Stomach smooth muscle (tissue), 2 donors: Measurements from ENCODE around the gene PLPPR4.
"Not testable (repeated sequence)": the region's sequence is repeated elsewhere in the genome, so short reads cannot be mapped to it uniquely, and the experiment has no call there.

ENCODE experiments used
- H3K27ac ChIP-seq: one replicate; pipeline ENCODE4 v1.7.0; 2013; ENCODE audit warnings: mild to moderate bottlenecking, low read length, inconsistent platforms
- H3K27me3 ChIP-seq, 2 donors: one replicate each; pipeline ENCODE4 v1.7.0; 2013; ENCODE audit warnings: low read length in 2 of 2; ENCODE audit not compliant: insufficient read depth in 2 of 2, control insufficient read depth in 1 of 2
- H3K36me3 ChIP-seq, 2 donors: one replicate each; pipeline ENCODE4 v1.7.0; 2013; ENCODE audit warnings: low read length in 2 of 2; ENCODE audit not compliant: control insufficient read depth in 2 of 2, insufficient read depth in 2 of 2
- H3K4me1 ChIP-seq: one replicate; pipeline ENCODE4 v1.7.0; 2013; ENCODE audit warnings: low read length; ENCODE audit not compliant: control insufficient read depth, insufficient read depth
- H3K4me3 ChIP-seq, 2 donors: one replicate each; pipeline ENCODE4 v1.7.0; 2013; ENCODE audit warnings: low read length in 2 of 2
- H3K9ac ChIP-seq, 2 donors: one replicate each; pipeline ENCODE4 v1.7.0; 2013; ENCODE audit warnings: low read length in 2 of 2, mild to moderate bottlenecking in 1 of 2
- H3K9me3 ChIP-seq, 2 donors: one replicate each; pipeline ENCODE4 v1.7.0; 2013; ENCODE audit warnings: low read length in 2 of 2; ENCODE audit not compliant: control insufficient read depth in 2 of 2
- donor health status: healthy.
- donor health status: Pancreatic carcinoma.

The PLPPR4 gene

DNA sequence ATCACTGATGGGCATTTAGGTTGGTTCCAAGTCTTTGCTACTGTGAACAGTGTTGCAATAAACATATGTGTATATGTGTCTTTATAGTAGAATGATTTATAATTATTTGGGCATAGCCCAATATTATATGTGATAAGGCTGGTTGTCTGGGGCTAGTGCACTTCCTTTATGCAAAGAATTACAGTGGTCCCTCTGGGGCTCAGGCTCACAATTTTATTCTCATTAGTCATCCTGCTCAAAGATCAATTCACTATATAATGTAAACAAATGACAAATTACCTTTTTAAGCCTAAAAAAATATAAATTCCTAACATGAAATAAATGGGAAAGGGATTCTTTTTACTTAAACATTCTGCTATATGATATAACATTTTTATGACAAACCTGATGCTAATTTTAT, 5.0 kb downstream of the PLPPR4 start:
- Histone ChIP-seq H3K4me3 (no peak overlapping the region), H3K36me3 (no peaks in the 10 kb centered on the region), H3K9ac (no peak overlapping the region), H3K9me3 (no peaks in the 10 kb centered on the region), H3K4me1 (no peaks in the 10 kb centered on the region), H3K27me3 (peaks cover 1 to 6% of the 10 kb centered on the region in 2 donors), H3K27ac (no peak overlapping the region)

DNA sequence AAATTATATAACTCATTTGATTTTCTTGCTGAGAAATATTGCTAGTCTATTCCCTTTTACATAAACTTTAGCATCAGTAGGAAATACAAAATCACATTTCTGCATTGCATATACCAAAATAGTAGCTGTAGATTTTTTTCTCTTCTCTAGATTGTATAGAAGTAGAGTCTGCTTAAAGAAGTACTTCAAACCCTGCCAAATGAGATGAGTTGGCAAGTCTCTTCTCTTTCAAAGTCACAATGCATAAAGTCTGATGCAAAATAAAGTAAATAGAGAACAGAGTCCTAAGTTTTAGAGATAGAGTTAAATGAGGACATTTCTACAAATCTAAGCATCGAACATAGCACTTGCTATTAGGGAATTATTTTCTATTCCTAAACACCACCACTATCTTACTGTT, 6.4 kb downstream of the PLPPR4 start:
- H3K9ac ChIP-seq: no peak overlapping the region
- H3K4me1 ChIP-seq: no peaks in the 10 kb centered on the region

DNA sequence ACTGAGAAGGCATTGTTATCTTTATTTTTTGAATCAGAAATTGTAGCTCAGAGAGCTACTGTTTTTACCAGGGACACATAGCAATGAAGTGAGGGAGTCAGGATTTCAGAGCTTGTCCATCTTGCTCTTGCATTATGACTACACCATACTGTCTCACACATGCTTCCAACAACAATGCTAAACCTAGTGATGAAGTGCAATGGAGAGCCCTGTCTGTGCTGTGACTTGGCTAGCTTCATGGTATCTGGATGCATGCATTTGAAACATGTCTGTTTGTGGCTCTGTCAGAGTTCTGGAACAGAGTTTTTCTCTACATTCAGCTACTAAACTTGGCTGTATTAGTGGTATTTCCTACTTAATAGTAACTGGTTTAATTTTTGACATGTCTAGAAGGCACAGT, 7.0 kb downstream of the PLPPR4 start:
- no peaks in the 10 kb centered on the region for H3K9me3 ChIP-seq
- H3K9ac ChIP-seq: no peak overlapping the region
- no peaks in the 10 kb centered on the region for H3K27me3 ChIP-seq
- H3K4me1 ChIP-seq: no peaks in the 10 kb centered on the region
- no peak overlapping the region for H3K4me3 ChIP-seq
- H3K36me3 ChIP-seq: no peaks in the 10 kb centered on the region
- no peak overlapping the region for H3K27ac ChIP-seq

More for the DNA sequence above, 6.4 kb downstream of the PLPPR4 start:
- no peak overlapping the region for H3K27ac ChIP-seq
- H3K4me3 ChIP-seq: no peak overlapping the region
- H3K36me3 ChIP-seq: no peaks in the 10 kb centered on the region
- H3K27me3 ChIP-seq: no peaks in the 10 kb centered on the region
- no peaks in the 10 kb centered on the region for H3K9me3 ChIP-seq

DNA sequence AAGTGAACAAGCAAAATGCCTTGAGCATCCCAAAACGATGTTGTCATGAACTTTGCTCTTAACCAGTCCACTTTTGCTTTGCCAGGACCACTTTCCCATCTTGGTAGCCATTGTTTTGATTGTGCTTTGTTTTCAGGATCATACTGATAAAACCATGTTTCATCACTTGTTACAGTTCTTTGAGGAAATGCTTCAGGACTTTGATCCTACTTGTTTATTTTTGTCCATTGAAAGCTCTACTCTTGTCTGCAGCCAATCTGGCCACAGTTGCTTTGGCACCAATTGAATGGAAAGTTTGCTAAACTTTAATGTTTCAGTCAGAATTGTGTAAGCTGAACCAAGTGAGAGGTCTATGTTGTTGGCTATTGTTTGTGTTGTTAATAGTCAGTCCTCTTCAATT, 12.8 kb downstream of the PLPPR4 start:
- Histone ChIP-seq H3K27me3 (no peaks in the 10 kb centered on the region), H3K9ac (no peak overlapping the region), H3K9me3 (no peaks in the 10 kb centered on the region), H3K4me1 (no peaks in the 10 kb centered on the region), H3K36me3 (no peaks in the 10 kb centered on the region), H3K27ac (no peak overlapping the region), H3K4me3 (no peak overlapping the region)

DNA sequence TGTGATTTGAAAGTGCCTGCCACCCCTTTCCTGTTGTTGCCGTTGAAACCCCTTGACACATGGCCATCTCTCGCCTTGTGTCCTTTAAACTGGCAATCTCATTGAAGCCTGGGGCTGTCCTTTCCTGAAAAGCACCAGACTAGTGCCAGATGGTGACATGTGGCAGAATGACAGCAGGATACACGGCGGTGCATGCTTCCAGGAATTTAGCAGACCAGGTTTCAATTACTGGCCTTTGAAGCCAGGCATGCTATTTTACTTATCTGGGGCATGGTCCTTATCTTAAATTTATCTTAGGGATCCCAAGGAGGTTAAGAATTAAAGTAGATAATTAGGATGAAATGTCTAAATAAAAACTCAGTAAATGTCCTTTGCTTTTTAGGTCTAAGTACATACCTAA, 15.2 kb downstream of the PLPPR4 start:
- Histone ChIP-seq H3K4me1 (no peaks in the 10 kb centered on the region), H3K36me3 (no peaks in the 10 kb centered on the region), H3K9me3 (no peaks in the 10 kb centered on the region), H3K9ac (no peak overlapping the region), H3K27ac (no peak overlapping the region), H3K4me3 (no peak overlapping the region), H3K27me3 (no peaks in the 10 kb centered on the region)

DNA sequence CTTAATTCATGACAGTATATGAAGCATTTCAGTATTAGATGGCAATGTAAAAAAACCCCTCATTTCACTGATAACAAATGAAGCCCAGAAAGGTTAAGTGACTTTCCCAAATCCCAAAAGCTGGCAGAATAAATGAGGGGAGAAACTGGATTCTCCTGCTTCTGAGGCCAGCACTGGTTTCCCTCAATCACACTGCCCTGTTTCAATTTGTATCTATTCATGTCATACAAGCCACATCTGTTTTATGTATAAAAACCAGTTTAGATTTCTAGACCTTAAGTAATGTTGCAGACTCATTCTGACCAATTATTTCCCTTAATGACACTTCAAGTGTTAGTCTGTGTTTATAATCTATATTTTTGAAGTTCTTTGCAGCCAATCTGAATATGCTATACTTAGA, 16.8 kb downstream of the PLPPR4 start:
- H3K36me3 ChIP-seq: no peaks in the 10 kb centered on the region
- H3K9ac ChIP-seq: no peak overlapping the region
- H3K4me3 ChIP-seq: no peak overlapping the region
- no peaks in the 10 kb centered on the region for H3K9me3 ChIP-seq
- no peaks in the 10 kb centered on the region for H3K27me3 ChIP-seq
- H3K27ac ChIP-seq: no peak overlapping the region
- H3K4me1 ChIP-seq: no peaks in the 10 kb centered on the region

DNA sequence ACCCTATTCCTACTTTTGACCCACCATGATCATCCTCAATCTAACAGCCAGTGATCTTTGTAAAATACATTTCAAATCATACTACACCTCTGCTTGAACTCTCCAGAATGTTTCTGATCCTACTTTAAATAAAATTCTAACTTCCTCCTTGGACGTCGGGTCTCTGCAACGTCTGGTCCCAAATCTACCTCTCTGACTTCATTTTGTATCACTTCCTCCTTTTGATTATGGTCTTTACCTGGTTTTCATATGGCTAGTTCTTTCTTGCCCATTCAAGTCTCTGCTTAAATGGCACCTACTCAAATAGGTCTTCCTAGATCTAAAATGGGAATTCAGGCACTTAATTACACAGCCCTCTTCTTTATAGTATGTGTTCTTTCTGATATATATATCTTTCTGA, 18.2 kb downstream of the PLPPR4 start:
- H3K4me3 ChIP-seq: no peak overlapping the region
- H3K36me3 ChIP-seq: no peaks in the 10 kb centered on the region
- no peaks in the 10 kb centered on the region for H3K4me1 ChIP-seq
- no peak overlapping the region for H3K9ac ChIP-seq
- no peaks in the 10 kb centered on the region for H3K27me3 ChIP-seq
- no peak overlapping the region for H3K27ac ChIP-seq
- no peaks in the 10 kb centered on the region for H3K9me3 ChIP-seq

DNA sequence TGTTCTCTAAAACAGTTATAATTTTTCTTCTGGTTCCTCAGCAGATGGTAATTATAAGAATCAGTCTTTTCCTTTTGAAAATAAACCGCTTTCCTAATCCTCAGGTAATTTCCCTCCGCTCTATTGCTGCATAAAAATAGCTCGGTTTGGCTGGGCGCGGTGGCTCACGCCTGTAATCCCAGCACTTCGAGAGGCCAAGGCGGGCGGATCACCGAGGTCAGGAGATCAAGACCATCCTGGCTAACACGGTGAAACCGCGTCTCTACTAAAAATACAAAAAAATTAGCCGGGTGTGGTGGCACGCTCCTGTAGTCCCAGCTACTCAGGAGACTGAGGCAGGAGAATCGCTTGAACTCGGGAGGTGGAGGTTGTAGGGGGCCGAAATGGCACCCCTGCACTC, 19.2 kb downstream of the PLPPR4 start:
- H3K27me3 ChIP-seq, H3K36me3 ChIP-seq, H3K9me3 ChIP-seq, H3K4me3 ChIP-seq, H3K27ac ChIP-seq, H3K4me1 ChIP-seq, H3K9ac ChIP-seq: not testable (repeated sequence)

DNA sequence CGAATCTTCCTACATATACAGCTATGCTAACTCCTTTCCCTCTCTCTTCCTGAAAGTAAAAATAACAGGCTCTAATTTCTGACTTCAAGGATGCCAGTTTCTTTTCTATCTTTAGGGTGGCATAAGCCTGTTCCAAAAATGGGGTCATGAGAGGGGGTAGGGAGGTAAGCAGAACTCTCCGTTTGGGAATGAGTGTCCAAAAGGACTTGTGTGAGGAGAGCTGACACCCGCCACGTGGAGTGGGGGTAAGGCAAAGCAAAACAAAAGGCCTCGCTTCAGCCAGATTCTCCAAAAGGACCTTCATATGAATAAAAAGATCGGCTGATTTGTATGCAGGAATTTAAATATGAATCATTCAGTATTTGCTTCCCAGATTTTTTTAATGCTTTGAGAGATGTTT, 28.6 kb downstream of the PLPPR4 start:
- no peaks in the 10 kb centered on the region for H3K27me3 ChIP-seq

DNA sequence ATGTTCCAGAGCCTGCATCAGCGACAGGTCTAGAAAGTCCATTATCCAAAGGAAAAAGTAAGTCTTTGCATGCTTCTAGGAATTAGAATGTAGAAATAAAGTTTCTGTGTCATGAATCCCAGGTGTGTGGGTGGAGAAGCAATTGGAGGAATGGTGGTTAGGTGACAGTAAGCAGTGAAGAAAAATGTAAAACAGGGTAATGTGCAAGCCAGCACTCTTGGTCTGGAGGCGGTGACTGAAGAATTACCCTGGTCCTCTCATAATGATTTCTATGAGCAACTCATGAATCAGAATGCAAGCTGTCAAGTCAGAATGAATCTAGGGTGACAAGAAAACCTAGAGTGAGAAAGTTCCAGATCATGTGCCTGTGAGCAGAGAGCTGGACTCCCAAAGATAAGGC, 33.6 kb downstream of the PLPPR4 start:
- H3K36me3 ChIP-seq: no peaks in the 10 kb centered on the region

More for the DNA sequence above, 28.6 kb downstream of the PLPPR4 start:
- no peak overlapping the region for H3K9ac ChIP-seq
- no peaks in the 10 kb centered on the region for H3K36me3 ChIP-seq
- H3K4me3 ChIP-seq: no peak overlapping the region
- no peak overlapping the region for H3K27ac ChIP-seq
- H3K9me3 ChIP-seq: no peaks in the 10 kb centered on the region
- H3K4me1 ChIP-seq: no peaks in the 10 kb centered on the region

DNA sequence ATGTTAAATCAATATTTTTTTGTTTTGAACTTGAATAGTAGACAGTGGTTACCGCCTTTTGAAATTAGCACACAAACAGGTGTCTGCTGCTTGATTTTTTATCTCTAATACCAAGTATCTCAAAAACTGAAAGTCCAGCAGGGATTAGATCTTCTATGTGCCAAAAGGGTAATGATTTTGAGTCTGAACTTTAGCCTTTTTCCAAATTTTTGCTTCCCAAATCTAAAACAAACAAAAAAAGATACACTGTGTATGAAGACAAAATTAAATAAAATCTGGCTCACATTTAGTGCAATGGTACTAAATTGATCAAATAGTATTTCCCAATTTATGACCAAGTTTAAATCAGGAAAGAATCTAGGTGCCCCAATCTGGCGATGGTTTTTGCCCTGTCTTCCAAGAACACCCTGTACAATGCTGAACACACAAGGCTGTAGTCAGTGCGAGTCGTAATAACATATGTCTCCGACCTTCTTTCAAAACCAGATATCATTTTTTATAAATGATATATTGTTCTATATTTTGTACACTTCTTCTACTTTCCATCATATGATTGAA, 40.5 kb downstream of the PLPPR4 start:
- Histone ChIP-seq H3K9me3 (peaks cover 0 to 4% of the 10 kb centered on the region in 2 donors), H3K27ac (no peak overlapping the region), H3K36me3 (no peaks in the 10 kb centered on the region), H3K4me3 (no peak overlapping the region), H3K4me1 (no peaks in the 10 kb centered on the region), H3K27me3 (no peaks in the 10 kb centered on the region), H3K9ac (no peak overlapping the region)

More for the DNA sequence above, 33.6 kb downstream of the PLPPR4 start:
- Histone ChIP-seq H3K4me3 (no peak overlapping the region), H3K27me3 (no peaks in the 10 kb centered on the region), H3K27ac (no peak overlapping the region), H3K4me1 (no peaks in the 10 kb centered on the region), H3K9ac (no peak overlapping the region), H3K9me3 (no peaks in the 10 kb centered on the region)
